HepG2 (cell line): ENCODE measurements around the gene AAMP. TPM values are rescaled to one million over a fixed set of nuclear protein-coding genes. Genes with fewer than 3 reads are reported as not detected.

Experiments
- BCL3 ChIP-seq: sonication (generic); formaldehyde crosslinking; IDR thresholded peaks from 2 replicates; pipeline ENCODE4 v1.5.1; 2020; ENCODE audit warnings: mild to moderate bottlenecking, missing genetic modification reagents, moderate library complexity
- HCFC1 ChIP-seq: fragments of 150-350 bp; IDR thresholded peaks from 2 replicates; pipeline ENCODE4 v1.6.1; 2014; ENCODE audit warnings: low read depth, low read length
- KAT8 ChIP-seq: IDR thresholded peaks from 2 replicates; pipeline ENCODE4 v1.6.1; 2016; ENCODE audit warnings: missing genetic modification reagents, missing compliant biosample characterization
- KDM2A ChIP-seq: sonication (generic); formaldehyde crosslinking; IDR thresholded peaks from 2 replicates; pipeline ENCODE4 v1.4.0; 2020; ENCODE audit warnings: low read depth, missing genetic modification reagents, borderline replicate concordance
- NKX3-1 ChIP-seq: sonication (generic); formaldehyde crosslinking; IDR thresholded peaks from 2 replicates; pipeline ENCODE4 v1.5.0; 2020; ENCODE audit warnings: missing genetic modification reagents
- RAD51 ChIP-seq: fragments of 450-650 bp; IDR thresholded peaks from 2 replicates; pipeline ENCODE4 v1.6.1; 2016; ENCODE audit warnings: borderline replicate concordance
- RFX3 ChIP-seq: IDR thresholded peaks from 2 replicates; pipeline ENCODE4 v1.6.1; 2016; ENCODE audit warnings: missing biosample characterization, missing genetic modification reagents
- RORA ChIP-seq: sonication (generic); formaldehyde crosslinking; IDR thresholded peaks from 2 replicates; pipeline ENCODE4 v1.5.0; 2020; ENCODE audit warnings: mild to moderate bottlenecking, missing genetic modification reagents, moderate library complexity
- SKI ChIP-seq: fragments of 450-650 bp; IDR thresholded peaks from one replicate; pipeline ENCODE4 v1.6.1; 2018; ENCODE audit warnings: mild to moderate bottlenecking; ENCODE audit not compliant: partially characterized antibody
- TFAP4 ChIP-seq: sonication (generic); IDR thresholded peaks from 2 replicates; pipeline ENCODE4 v1.6.1; 2016; ENCODE audit warnings: low read depth, borderline replicate concordance
- ZC3H13 ChIP-seq: sonication (generic); formaldehyde crosslinking; IDR thresholded peaks from 2 replicates; pipeline ENCODE4 v1.8.1; 2023; ENCODE audit warnings: mild to moderate bottlenecking, missing genetic modification reagents, moderate library complexity
- ZNF121 ChIP-seq: sonication (generic); formaldehyde crosslinking; IDR thresholded peaks from 2 replicates; pipeline ENCODE4 v1.5.0; 2020; ENCODE audit warnings: mild to moderate bottlenecking, missing genetic modification reagents
- ZNF281 ChIP-seq: sonication (generic); formaldehyde crosslinking; IDR thresholded peaks from 2 replicates; pipeline ENCODE4 v1.4.0; 2020; ENCODE audit warnings: missing genetic modification reagents, borderline replicate concordance
- ZNF513 ChIP-seq: sonication (generic); formaldehyde crosslinking; conservative IDR thresholded peaks from 2 replicates; pipeline ENCODE4 v1.5.0; 2020; ENCODE audit warnings: missing genetic modification reagents
- ZNF557 ChIP-seq: sonication (generic); formaldehyde crosslinking; IDR thresholded peaks from 2 replicates; pipeline ENCODE4 v1.4.0; 2020; ENCODE audit warnings: missing genetic modification reagents
- ZNF605 ChIP-seq: sonication (generic); formaldehyde crosslinking; IDR thresholded peaks from 2 replicates; pipeline ENCODE4 v1.8.0; 2022; ENCODE audit warnings: mild to moderate bottlenecking, missing genetic modification reagents
- ZNF607 ChIP-seq: sonication (generic); formaldehyde crosslinking; IDR thresholded peaks from 2 replicates; pipeline ENCODE4 v1.5.1; 2020; ENCODE audit warnings: missing genetic modification reagents, mild to moderate bottlenecking, borderline replicate concordance
- ZNF713 ChIP-seq: sonication (generic); formaldehyde crosslinking; IDR thresholded peaks from 2 replicates; pipeline ENCODE4 v1.4.0; 2020; ENCODE audit warnings: mild to moderate bottlenecking, missing genetic modification reagents
- ZNF740 ChIP-seq: sonication (generic); formaldehyde crosslinking; IDR thresholded peaks from 2 replicates; pipeline ENCODE4 v1.4.0; 2020; ENCODE audit warnings: missing genetic modification reagents
- ZNF841 ChIP-seq: sonication (generic); formaldehyde crosslinking; IDR thresholded peaks from 2 replicates; pipeline ENCODE4 v1.8.1; 2023; ENCODE audit warnings: missing genetic modification reagents, borderline replicate concordance
- polyA plus RNA-seq, 8 experiments: library from polyadenylated mRNA; depleted of rRNA in 3 of 8; stranded (reverse) in 7 of 8; unstranded in 1 of 8; fragments of >200 nt; fragmentation: Illumina TruSeq in 4 of 8; extraction: Trizol in 4 of 8; gene quantifications; 2 replicates each; pipeline versions ENCODE4 v1.2.1 to v1.2.3, GENCODE V29; 2011 to 2016; ENCODE audit warnings: low read depth in 4 of 8, missing spikeins in 1 of 8, mixed read lengths in 1 of 8; ENCODE audit not compliant: insufficient read depth in 1 of 8
- total RNA-seq, 5 experiments: library from RNA; depleted of rRNA; stranded (reverse); fragments of >200 nt; fragmentation: Illumina TruSeq; extraction: Trizol; gene quantifications; 2 replicates each; pipeline ENCODE4 v1.2.3, GENCODE V29; 2016; ENCODE audit warnings: low read depth in 1 of 5

The AAMP gene
- total and polyA plus RNA-seq, 2 of the 13 experiments (the other 11 are each of a cell fraction or from before 2014, with no cell fraction given), result 110 to 186 TPM

- peak; percentile 95 for TF ChIP-seq ZNF740
- TF ChIP-seq RFX3 (CRISPR knock-in tag), result no peak
- peak; percentile 94 for TF ChIP-seq KAT8 (CRISPR knock-in tag)
- 0 out of 2 replicates have a peak, but pooled peaks have one; percentile 16 for TF ChIP-seq TFAP4
- peak; percentile 89; the same call in 1 of the 2 replicates for TF ChIP-seq BCL3 (CRISPR knock-in tag)
- no peak for TF ChIP-seq RORA
- peak; percentile 90 for TF ChIP-seq ZNF605 (CRISPR knock-in tag)
- no peak for TF ChIP-seq ZNF513
- TF ChIP-seq NKX3-1 (CRISPR knock-in tag), result peak; percentile 84; the same call in 1 of the 2 replicates
- TF ChIP-seq ZNF121 (CRISPR knock-in tag), result no peak
- no peak for TF ChIP-seq ZC3H13 (CRISPR knock-in tag)
- no peak for TF ChIP-seq ZNF841
- peak; percentile 99 for TF ChIP-seq HCFC1
- peak; percentile 6 for TF ChIP-seq SKI
- 0 out of 2 replicates have a peak, but pooled peaks have one; percentile 1 for TF ChIP-seq ZNF281 (CRISPR knock-in tag)
- TF ChIP-seq KDM2A, result peak; percentile 86
- 0 out of 2 replicates have a peak, but pooled peaks have one; percentile 24 for TF ChIP-seq ZNF557 (CRISPR knock-in tag)
- peak; percentile 74; the same call in 1 of the 2 replicates for TF ChIP-seq ZNF607
- TF ChIP-seq RAD51, result no peak
- no peak for TF ChIP-seq ZNF713
These were observed at the start of gene AAMP, which contains the start of gene PNKD (continued) for GRCh38 chr2:218269900-218270720.
